Left kidney (tissue), 2 donors: Measurements from ENCODE around the gene SULT6B1. TPM values are rescaled to one million over a fixed set of nuclear protein-coding genes. Genes with fewer than 3 reads are reported as not detected.

Experiments
- DNase-seq: peaks from one replicate; pipeline ENCODE4 v3.0.0-alpha.2; 2013
- polyA plus RNA-seq: library from polyadenylated mRNA; unstranded; fragments of 120-200 nt; gene quantifications from one replicate; pipeline ENCODE4 v1.2.1, GENCODE V29; 2013; ENCODE audit not compliant: insufficient read length

Gene SULT6B1
- polyA plus RNA-seq, 1 donor, result not detected

- no peak for DNase-seq
Observed at GRCh38 chr2:37153224-37153623, 35.2 kb downstream of the SULT6B1 start.

GRCh38 chr2:37149626-37150322, 38.7 kb downstream of the SULT6B1 start:
- no peak for DNase-seq

- DNase-seq, result no peak
Observed at GRCh38 chr2:37148325-37148724, 40.1 kb downstream of the SULT6B1 start.

GRCh38 chr2:37146062-37146461, 42.4 kb downstream of the SULT6B1 start:
- DNase-seq, result no peak

GRCh38 chr2:37143974-37144373, 44.5 kb downstream of the SULT6B1 start:
- DNase-seq, result no peak

- DNase-seq, result no peak
Observed at GRCh38 chr2:37142546-37142945, 45.9 kb downstream of the SULT6B1 start.

- no peak for DNase-seq
Observed at GRCh38 chr2:37132914-37133313, 55.6 kb downstream of the SULT6B1 start.

- DNase-seq, result no peak
Observed at GRCh38 chr2:37125416-37125815, 63.1 kb downstream of the SULT6B1 start.

GRCh38 chr2:37119157-37119556, 69.3 kb downstream of the SULT6B1 start:
- no peak for DNase-seq

Other genes with a start within 250 kb of the SULT6B1 start
- 26.4 TPM for gene STRN, start 222.1 kb downstream of the SULT6B1 start, polyA plus RNA-seq
- gene HEATR5B, start 104.3 kb downstream of the SULT6B1 start, polyA plus RNA-seq, result 27.9 TPM
- gene GPATCH11, start 104.2 kb downstream of the SULT6B1 start, polyA plus RNA-seq, result 12.0 TPM
- gene EIF2AK2, start 31.7 kb downstream of the SULT6B1 start, polyA plus RNA-seq, result 41.5 TPM
- 65.4 TPM for gene CEBPZOS, start 7.8 kb upstream of the SULT6B1 start, polyA plus RNA-seq
- 89.4 TPM for gene CEBPZ, start 42.9 kb upstream of the SULT6B1 start, polyA plus RNA-seq
- gene NDUFAF7, start 43.0 kb upstream of the SULT6B1 start, polyA plus RNA-seq, result 37.0 TPM
- 67.2 TPM for gene PRKD3, start 136.2 kb upstream of the SULT6B1 start, polyA plus RNA-seq
- gene QPCT, start 156.0 kb upstream of the SULT6B1 start, polyA plus RNA-seq, result 13.2 TPM